Measurements from ENCODE around the gene MEF2C. TPM values are rescaled to one million over a fixed set of nuclear protein-coding genes. Genes with fewer than 3 reads are reported as not detected.

Gene MEF2C
- polyA plus RNA-seq, 2 donors: 1.6 to 1.7 TPM

DNA sequence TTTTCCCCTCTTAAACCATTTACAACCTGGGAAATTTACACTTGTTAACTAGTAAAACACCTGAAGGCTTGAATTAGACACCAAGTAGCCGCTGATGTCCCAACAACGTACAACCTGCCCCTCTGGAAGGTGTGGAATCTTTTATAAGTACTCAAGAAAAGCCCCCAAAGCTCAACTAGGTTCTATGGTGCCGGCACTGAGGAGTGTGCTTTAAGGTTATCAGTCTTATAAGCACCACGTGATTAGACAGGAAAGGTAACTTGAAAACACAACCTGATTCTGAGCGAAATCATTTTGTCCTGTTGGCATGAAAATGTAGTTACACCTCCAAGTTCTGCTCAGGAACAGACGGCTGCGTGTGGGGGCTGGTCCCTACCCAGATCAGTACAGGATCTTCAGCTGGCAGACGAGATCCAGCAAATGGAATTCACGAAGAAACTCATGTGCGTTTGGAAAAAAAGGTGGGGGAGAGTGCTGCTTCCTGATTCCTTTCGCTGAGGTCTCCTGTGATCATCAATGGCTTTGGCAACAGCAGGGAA lies 195.5 kb downstream of the MEF2C start:
- H3K36me3 ChIP-seq (ENCODE audit: control insufficient read depth in 2 of 2, insufficient read depth in 2 of 2, low read length in 1 of 2): no peaks in the 10 kb centered on the region
- no peak overlapping the region for H3K4me3 ChIP-seq (ENCODE audit: low read depth in 1 of 2, low read length in 2 of 2)
- peaks cover 4 to 17% of the 10 kb centered on the region in 2 donors for H3K9me3 ChIP-seq (ENCODE audit: control insufficient read depth in 2 of 2, insufficient read depth in 1 of 2, low read depth in 1 of 2, low read length in 1 of 2)
- no peak overlapping the region for H3K27ac ChIP-seq (ENCODE audit: low read depth in 2 of 2, low read length in 1 of 2)
- H3K4me1 ChIP-seq (ENCODE audit: control insufficient read depth in 2 of 2, insufficient read depth in 2 of 2, low read length in 1 of 2): peaks cover 4 to 12% of the 10 kb centered on the region in 2 donors
- peaks cover 12 to 49% of the 10 kb centered on the region in 2 donors for H3K27me3 ChIP-seq (ENCODE audit: control insufficient read depth in 1 of 2, insufficient read depth in 2 of 2, low read length in 2 of 2)
- WGBS, 2 donors: 8% methylated on average over 11 of the region's 11 CpGs

DNA sequence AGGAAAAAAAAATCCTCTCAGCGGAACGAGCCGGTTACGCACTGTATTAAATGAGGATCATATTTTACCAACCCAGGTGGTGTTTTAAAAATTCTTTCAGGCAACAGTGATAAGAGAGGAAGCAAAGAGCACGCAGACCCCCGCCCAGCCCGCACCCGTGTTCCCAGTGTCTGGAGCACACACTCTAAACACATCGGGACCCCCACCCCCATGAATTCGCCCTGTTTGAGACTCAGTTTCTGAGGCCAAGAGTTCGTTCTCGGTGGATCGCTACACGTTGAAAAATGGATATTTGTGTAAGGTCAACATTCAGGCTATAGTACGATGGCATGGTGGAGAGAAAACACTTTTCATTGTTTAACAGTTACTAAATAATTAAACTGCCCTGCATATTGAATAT lies 196.3 kb downstream of the MEF2C start:
- peaks cover 0 to 14% of the 10 kb centered on the region in 2 donors for H3K9me3 ChIP-seq (ENCODE audit: control insufficient read depth in 2 of 2, insufficient read depth in 1 of 2, low read depth in 1 of 2, low read length in 1 of 2)
- peaks cover 12 to 45% of the 10 kb centered on the region in 2 donors for H3K27me3 ChIP-seq (ENCODE audit: control insufficient read depth in 1 of 2, insufficient read depth in 2 of 2, low read length in 2 of 2)
- no peaks in the 10 kb centered on the region for H3K36me3 ChIP-seq (ENCODE audit: control insufficient read depth in 2 of 2, insufficient read depth in 2 of 2, low read length in 1 of 2)
- no peak overlapping the region for H3K27ac ChIP-seq (ENCODE audit: low read depth in 2 of 2, low read length in 1 of 2)
- peaks cover 0 to 7% of the 10 kb centered on the region in 2 donors for H3K4me1 ChIP-seq (ENCODE audit: control insufficient read depth in 2 of 2, insufficient read depth in 2 of 2, low read length in 1 of 2)
- 15% methylated on average over 15 of the region's 15 CpGs for WGBS, 2 donors
- no peak overlapping the region for H3K4me3 ChIP-seq (ENCODE audit: low read depth in 1 of 2, low read length in 2 of 2)

DNA sequence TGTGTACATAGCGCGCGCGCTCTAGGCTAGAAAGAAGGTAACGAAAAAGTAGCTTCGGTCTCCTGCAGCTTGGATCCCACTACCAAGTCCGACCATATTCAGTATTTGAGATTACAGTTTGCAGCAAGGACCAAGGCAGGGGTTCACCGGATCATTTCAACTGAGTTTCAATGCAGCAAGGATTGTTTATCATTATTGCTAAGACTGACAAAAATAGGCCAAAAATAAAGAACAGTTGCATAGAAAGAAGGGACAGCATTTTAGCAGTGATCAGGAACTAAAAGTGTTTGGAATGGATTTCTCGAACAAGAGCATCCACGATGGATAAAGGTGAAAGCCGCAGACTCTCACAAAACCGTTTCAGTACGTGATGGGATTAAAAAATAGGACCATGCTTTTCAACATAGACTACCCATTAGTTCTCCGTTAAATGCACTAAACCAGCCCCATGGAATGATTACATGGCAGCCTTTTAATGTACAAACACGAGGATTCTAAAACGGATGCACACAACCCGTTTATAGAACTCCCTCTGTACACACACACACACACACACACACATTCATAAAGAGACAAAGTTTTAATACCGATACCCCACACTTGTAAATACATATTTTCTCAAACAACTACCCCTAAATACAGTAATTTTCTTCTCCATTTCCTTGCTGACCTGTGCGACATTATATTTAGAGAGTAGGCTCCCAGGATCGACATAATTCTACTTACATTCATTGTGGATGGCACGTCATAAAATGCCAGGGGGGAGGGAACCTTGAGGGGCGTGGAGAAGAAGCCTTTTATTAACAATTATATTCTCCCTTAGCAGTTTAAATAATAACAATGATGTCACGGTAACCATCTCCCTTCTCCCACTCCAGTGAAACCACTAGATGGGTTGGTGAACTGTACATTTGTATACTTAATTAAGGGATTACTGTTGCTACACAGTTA lies 197.1 kb downstream of the MEF2C start:
- Histone ChIP-seq H3K9me3 (ENCODE audit: control insufficient read depth in 2 of 2, insufficient read depth in 1 of 2, low read depth in 1 of 2, low read length in 1 of 2) (peaks cover 0 to 14% of the 10 kb centered on the region in 2 donors), H3K27ac (ENCODE audit: low read depth in 2 of 2, low read length in 1 of 2) (no peak overlapping the region), H3K4me1 (ENCODE audit: control insufficient read depth in 2 of 2, insufficient read depth in 2 of 2, low read length in 1 of 2) (peaks cover 0 to 6% of the 10 kb centered on the region in 2 donors), H3K36me3 (ENCODE audit: control insufficient read depth in 2 of 2, insufficient read depth in 2 of 2, low read length in 1 of 2) (no peaks in the 10 kb centered on the region), H3K27me3 (ENCODE audit: control insufficient read depth in 1 of 2, insufficient read depth in 2 of 2, low read length in 2 of 2) (peaks cover 12 to 44% of the 10 kb centered on the region in 2 donors), H3K4me3 (ENCODE audit: low read depth in 1 of 2, low read length in 2 of 2) (no peak overlapping the region)
- 12 to 13% methylated on average over 23 of the region's 23 CpGs for WGBS, 2 donors

DNA sequence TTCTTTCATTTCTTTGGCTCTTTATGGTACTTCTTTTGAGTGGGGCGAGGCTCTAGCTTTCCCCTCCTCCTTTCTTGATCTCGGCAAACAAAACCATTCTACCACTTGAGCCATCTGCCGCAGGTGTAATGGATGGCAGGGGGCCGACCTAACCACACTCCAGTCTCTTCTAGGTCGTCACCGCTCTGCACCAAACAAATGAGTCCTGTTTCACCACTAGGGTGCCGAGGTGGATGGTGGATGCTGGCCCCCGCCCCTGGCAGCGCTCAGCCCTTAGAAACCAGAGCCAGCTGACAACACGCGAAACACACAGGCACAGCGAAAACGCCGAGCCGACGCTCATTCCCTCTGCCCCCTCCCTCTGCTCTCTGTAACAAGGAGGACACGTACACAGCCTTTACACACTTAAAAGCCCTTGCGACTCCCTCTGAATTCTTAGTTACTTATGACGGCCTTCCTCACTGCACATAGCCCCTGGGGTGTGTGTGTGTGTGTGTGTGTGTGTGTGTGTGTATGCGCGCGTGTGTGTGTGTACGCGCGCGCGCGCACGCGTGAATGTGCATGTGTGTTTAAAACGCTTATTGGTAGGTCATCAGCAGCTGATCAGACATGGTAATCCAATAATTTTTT lies 199.4 kb downstream of the MEF2C start:
- Histone ChIP-seq H3K36me3 (ENCODE audit: control insufficient read depth in 2 of 2, insufficient read depth in 2 of 2, low read length in 1 of 2) (no peaks in the 10 kb centered on the region), H3K27ac (ENCODE audit: low read depth in 2 of 2, low read length in 1 of 2) (no peak overlapping the region), H3K4me3 (ENCODE audit: low read depth in 1 of 2, low read length in 2 of 2) (no peak overlapping the region), H3K27me3 (ENCODE audit: control insufficient read depth in 1 of 2, insufficient read depth in 2 of 2, low read length in 2 of 2) (peaks cover 15 to 38% of the 10 kb centered on the region in 2 donors), H3K4me1 (ENCODE audit: control insufficient read depth in 2 of 2, insufficient read depth in 2 of 2, low read length in 1 of 2) (peaks cover 3 to 4% of the 10 kb centered on the region in 2 donors), H3K9me3 (ENCODE audit: control insufficient read depth in 2 of 2, insufficient read depth in 1 of 2, low read depth in 1 of 2, low read length in 1 of 2) (peaks cover 0 to 7% of the 10 kb centered on the region in 2 donors)
- WGBS, 2 donors: 3 to 7% methylated on average over 31 of the region's 31 CpGs

DNA sequence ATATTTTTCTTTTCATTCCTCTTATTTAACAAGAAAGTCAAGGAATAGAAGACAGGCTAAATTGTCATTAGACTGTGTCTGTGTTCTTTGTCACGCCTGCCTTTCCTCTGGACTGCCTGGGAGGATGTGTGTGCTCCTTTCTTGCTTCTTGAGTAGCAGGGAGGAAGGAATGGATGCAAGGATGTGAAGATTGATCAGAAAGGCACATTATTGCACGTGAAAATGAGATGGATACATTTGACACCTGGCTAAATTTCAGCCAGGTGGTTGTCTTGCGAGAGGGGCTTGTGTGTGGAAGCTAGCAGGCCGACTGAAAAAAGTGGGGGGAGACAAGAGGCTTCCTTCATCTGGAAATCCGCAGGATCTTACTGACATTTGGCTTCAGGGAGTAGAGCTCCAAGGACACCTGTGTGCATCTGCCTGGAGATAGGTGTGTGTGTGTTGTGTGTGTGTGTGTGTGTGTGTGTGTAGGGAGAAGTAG lies 200.1 kb downstream of the MEF2C start:
- Histone ChIP-seq H3K4me3 (ENCODE audit: low read depth in 1 of 2, low read length in 2 of 2) (no peak overlapping the region), H3K9me3 (ENCODE audit: control insufficient read depth in 2 of 2, insufficient read depth in 1 of 2, low read depth in 1 of 2, low read length in 1 of 2) (peaks cover 2 to 11% of the 10 kb centered on the region in 2 donors), H3K4me1 (ENCODE audit: control insufficient read depth in 2 of 2, insufficient read depth in 2 of 2, low read length in 1 of 2) (peaks cover 3 to 4% of the 10 kb centered on the region in 2 donors), H3K27me3 (ENCODE audit: control insufficient read depth in 1 of 2, insufficient read depth in 2 of 2, low read length in 2 of 2) (peaks cover 19 to 44% of the 10 kb centered on the region in 2 donors), H3K27ac (ENCODE audit: low read depth in 2 of 2, low read length in 1 of 2) (no peak overlapping the region), H3K36me3 (ENCODE audit: control insufficient read depth in 2 of 2, insufficient read depth in 2 of 2, low read length in 1 of 2) (no peaks in the 10 kb centered on the region)
- WGBS, 2 donors: 12 to 17% methylated on average over 5 of the region's 5 CpGs

DNA sequence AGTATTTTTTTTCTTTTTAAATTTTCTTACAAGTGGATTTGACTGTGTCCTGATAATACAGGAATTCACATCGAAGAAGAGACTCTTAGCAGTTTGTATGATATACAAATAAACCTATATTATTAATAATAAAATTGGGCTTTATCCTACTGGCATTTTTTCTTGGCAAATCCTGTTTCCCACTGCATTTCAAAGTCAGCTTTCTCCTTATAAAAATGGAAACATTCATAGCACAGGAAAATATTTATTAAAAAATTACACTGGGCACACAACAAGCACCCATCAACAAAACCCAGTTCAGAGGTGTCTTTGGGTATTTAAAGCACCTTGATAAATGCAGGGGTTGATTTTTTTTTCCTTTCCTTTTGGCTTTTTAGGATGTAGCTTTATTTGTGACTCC lies 200.9 kb downstream of the MEF2C start:
- Histone ChIP-seq H3K9me3 (ENCODE audit: control insufficient read depth in 2 of 2, insufficient read depth in 1 of 2, low read depth in 1 of 2, low read length in 1 of 2) (peaks cover 2 to 12% of the 10 kb centered on the region in 2 donors), H3K36me3 (ENCODE audit: control insufficient read depth in 2 of 2, insufficient read depth in 2 of 2, low read length in 1 of 2) (no peaks in the 10 kb centered on the region), H3K4me1 (ENCODE audit: control insufficient read depth in 2 of 2, insufficient read depth in 2 of 2, low read length in 1 of 2) (peaks cover 3 to 4% of the 10 kb centered on the region in 2 donors), H3K4me3 (ENCODE audit: low read depth in 1 of 2, low read length in 2 of 2) (no peak overlapping the region), H3K27ac (ENCODE audit: low read depth in 2 of 2, low read length in 1 of 2) (no peak overlapping the region), H3K27me3 (ENCODE audit: control insufficient read depth in 1 of 2, insufficient read depth in 2 of 2, low read length in 2 of 2) (peaks cover 23 to 44% of the 10 kb centered on the region in 2 donors)
- 7 to 16% methylated on average over 1 of the region's 1 CpG for WGBS, 2 donors

DNA sequence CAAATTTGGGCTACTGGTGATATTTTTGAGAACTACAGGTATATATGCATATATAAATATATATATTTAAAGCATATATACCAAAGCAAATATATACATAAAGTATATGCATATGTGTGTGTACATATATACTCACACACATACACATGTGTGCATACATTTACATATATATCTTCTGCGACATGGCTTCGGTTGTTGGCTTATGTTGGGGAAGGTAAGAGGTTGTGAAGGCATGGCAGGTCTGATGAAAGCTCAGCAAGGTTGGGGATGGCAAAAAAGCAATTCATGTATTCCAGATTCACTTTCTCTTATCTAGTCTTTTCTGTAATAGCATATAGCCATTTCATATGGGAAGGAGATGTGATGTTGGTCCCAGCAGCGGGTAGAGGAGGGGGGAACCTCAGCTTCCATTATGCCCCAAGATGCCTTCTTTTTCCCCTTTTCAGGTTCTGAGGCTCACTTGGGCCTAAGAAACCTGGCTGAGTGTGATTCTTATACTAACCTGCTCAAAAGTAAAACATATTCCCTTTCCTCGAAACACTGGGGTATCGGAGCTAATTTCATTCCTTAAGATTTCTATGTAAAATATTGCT lies 201.7 kb downstream of the MEF2C start:
- Histone ChIP-seq H3K9me3 (ENCODE audit: control insufficient read depth in 2 of 2, insufficient read depth in 1 of 2, low read depth in 1 of 2, low read length in 1 of 2) (peaks cover 2 to 12% of the 10 kb centered on the region in 2 donors), H3K4me3 (ENCODE audit: low read depth in 1 of 2, low read length in 2 of 2) (no peak overlapping the region), H3K4me1 (ENCODE audit: control insufficient read depth in 2 of 2, insufficient read depth in 2 of 2, low read length in 1 of 2) (peaks cover 3 to 4% of the 10 kb centered on the region in 2 donors), H3K27ac (ENCODE audit: low read depth in 2 of 2, low read length in 1 of 2) (no peak overlapping the region), H3K36me3 (ENCODE audit: control insufficient read depth in 2 of 2, insufficient read depth in 2 of 2, low read length in 1 of 2) (no peaks in the 10 kb centered on the region), H3K27me3 (ENCODE audit: control insufficient read depth in 1 of 2, insufficient read depth in 2 of 2, low read length in 2 of 2) (peaks cover 23 to 49% of the 10 kb centered on the region in 2 donors)
- WGBS, 2 donors: 37 to 40% methylated on average over 5 of the region's 5 CpGs

DNA sequence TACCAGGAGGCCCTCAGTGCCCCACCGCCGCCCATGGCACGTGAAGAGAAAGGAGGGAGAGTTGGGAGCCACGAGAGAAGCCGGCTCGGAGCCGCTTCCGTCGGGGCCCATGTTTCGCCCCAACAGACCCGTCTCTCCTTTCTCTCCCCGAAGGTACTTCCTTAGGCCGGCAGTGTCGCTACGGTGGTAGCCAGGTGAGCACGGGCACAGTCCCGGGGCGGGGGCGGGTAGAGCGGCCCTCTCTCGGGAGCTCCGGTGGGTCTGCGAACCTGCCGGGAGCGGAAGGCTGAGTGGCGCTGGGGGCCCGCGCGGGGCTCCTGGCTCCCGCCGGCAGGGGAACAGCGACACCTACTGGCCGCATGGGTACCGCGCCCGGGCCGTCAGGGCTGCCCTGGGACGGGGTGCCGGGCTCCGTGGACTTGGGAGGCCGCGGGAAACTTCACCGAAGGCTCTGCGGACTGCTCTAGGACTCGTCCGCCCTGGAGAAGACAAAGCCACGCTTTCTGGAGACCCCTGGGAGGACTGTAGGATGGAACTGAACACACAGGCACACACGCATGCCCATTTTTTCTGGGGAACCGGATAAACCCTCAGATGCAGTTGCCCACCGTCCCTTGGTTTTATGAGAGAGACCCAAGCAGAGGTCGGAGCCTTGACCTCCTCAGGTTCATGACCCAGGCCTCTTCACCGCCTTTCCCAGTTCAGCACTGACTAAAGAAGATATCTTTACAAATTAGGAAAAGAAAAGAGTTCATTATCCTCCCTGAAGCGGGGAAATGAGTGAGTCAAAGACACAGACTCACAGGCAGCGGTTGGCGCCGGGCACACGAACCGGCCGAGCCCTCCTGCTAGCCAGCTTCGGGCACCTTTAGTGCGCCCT lies 202.5 kb downstream of the MEF2C start:
- Histone ChIP-seq H3K4me3 (ENCODE audit: low read depth in 1 of 2, low read length in 2 of 2) (peak overlapping the region in 1 of 2 donors; percentile 26), H3K27me3 (ENCODE audit: control insufficient read depth in 1 of 2, insufficient read depth in 2 of 2, low read length in 2 of 2) (peaks cover 20 to 49% of the 10 kb centered on the region in 2 donors), H3K9me3 (ENCODE audit: control insufficient read depth in 2 of 2, insufficient read depth in 1 of 2, low read depth in 1 of 2, low read length in 1 of 2) (peaks cover 2 to 12% of the 10 kb centered on the region in 2 donors), H3K27ac (ENCODE audit: low read depth in 2 of 2, low read length in 1 of 2) (no peak overlapping the region), H3K36me3 (ENCODE audit: control insufficient read depth in 2 of 2, insufficient read depth in 2 of 2, low read length in 1 of 2) (no peaks in the 10 kb centered on the region), H3K4me1 (ENCODE audit: control insufficient read depth in 2 of 2, insufficient read depth in 2 of 2, low read length in 1 of 2) (peaks cover 3 to 6% of the 10 kb centered on the region in 2 donors)
- 6 to 9% methylated on average over 61 of the region's 61 CpGs for WGBS, 2 donors
